K562 (cell line): ENCODE data around the gene FTH1.

Experiments used
- CTCF ChIP-seq, 3 experiments: IDR thresholded peaks in 2 of 3; conservative IDR thresholded peaks in 1 of 3; 2 replicates each; pipeline ENCODE4 v1.5.1; 2011 to 2012; ENCODE audit warnings: low read length in 3 of 3, mild to moderate bottlenecking in 3 of 3, control low read depth in 2 of 3, improper control_type of control experiment in 1 of 3, inconsistent platforms in 1 of 3, low read depth in 1 of 3, mixed read lengths in 1 of 3, moderate library complexity in 1 of 3; ENCODE audit not compliant: insufficient read depth in 2 of 3
- TBP ChIP-seq: optimal IDR thresholded peaks from 2 replicates; pipeline ENCODE3; 2011; ENCODE audit warnings: low read depth, low read length, improper control_type of control experiment
- THAP7 ChIP-seq: fragments of 250-450 bp; sonication (Bioruptor Pico); IDR thresholded peaks from 2 replicates; pipeline ENCODE4 v1.5.0; 2021
- ZBTB17 ChIP-seq: fragments of 450-650 bp; formaldehyde crosslinking; IDR thresholded peaks from 2 replicates; pipeline ENCODE4 v1.4.0; 2020; ENCODE audit warnings: mild to moderate bottlenecking
- ZFP1 ChIP-seq: fragments of 450-650 bp; formaldehyde crosslinking; IDR thresholded peaks from 2 replicates; pipeline ENCODE4 v1.4.0; 2020; ENCODE audit warnings: mild to moderate bottlenecking, mixed read lengths

- no peak for TF ChIP-seq TBP
- TF ChIP-seq CTCF (IDR thresholded peaks at IDR 0.05 in 2 of 3, conservative IDR thresholded peaks at IDR 0.05 in 1 of 3; ENCODE audit: insufficient read depth in 2 of 3, low read depth in 1 of 3, low read length in 3 of 3): no peak
- TF ChIP-seq ZFP1 (CRISPR knock-in tag): no peak
- no peak for TF ChIP-seq THAP7 (CRISPR knock-in tag)
- no peak for TF ChIP-seq ZBTB17
Observed at GRCh38 chr11:61946894-61947293, 20.5 kb downstream of the FTH1 start.
